Panc1 (cell line): ENCODE results near the gene TCHP. TPM values are rescaled to one million over a fixed set of nuclear protein-coding genes. Genes with fewer than 3 reads are reported as not detected.

Source experiments
- ATAC-seq: fragments of 200-7000 bp; cut with Tn5 transposase; 2 replicates; pipeline ENCODE4 v1.9.1; 2020; ENCODE audit warnings: mild to moderate bottlenecking, moderate library complexity
- BruUV-seq: library from RNA; stranded (reverse); fragments of 400-500 nt; replicated peaks from 2 replicates; lab custom pipeline; 2021; lab: Mats Ljungman, UMichigan
- CTCF ChIA-PET: fragments of 300-600 bp; sonication (Branson Sonifier 250); formaldehyde crosslinking; loops from one replicate; lab custom pipeline; 2022; ENCODE audit warnings: antibody characterized with exemption; lab: Charles Lee
- POLR2A ChIA-PET: fragments of 300-600 bp; sonication (Branson Sonifier 250); formaldehyde crosslinking; loops from one replicate; lab custom pipeline; 2022; ENCODE audit warnings: antibody characterized with exemption; lab: Charles Lee
- DNase-seq: peaks from one replicate; pipeline ENCODE4 v3.0.0-alpha.2; 2010; ENCODE audit warnings: low read depth, low spot score
- H3K27ac ChIP-seq: 2 replicates; pipeline ENCODE4 v1.5.1; 2011; ENCODE audit warnings: mild to moderate bottlenecking, low read length, inconsistent platforms
- H3K27me3 ChIP-seq: fragments of 200-500 bp; sonication (Bioruptor generic); 2 replicates; pipeline ENCODE4 v1.6.0; 2014; ENCODE audit warnings: low read length, inconsistent platforms; ENCODE audit not compliant: control insufficient read depth, insufficient read depth
- H3K36me3 ChIP-seq: fragments of 200-500 bp; sonication (Bioruptor generic); 2 replicates; pipeline ENCODE4 v1.5.1; 2014; ENCODE audit warnings: inconsistent platforms, mild to moderate bottlenecking, low read length, moderate library complexity; ENCODE audit not compliant: control insufficient read depth, insufficient read depth
- H3K4me1 ChIP-seq: 2 replicates; pipeline ENCODE4 v1.5.1; 2011; ENCODE audit warnings: inconsistent platforms, mild to moderate bottlenecking, low read length, moderate library complexity; ENCODE audit not compliant: control insufficient read depth, insufficient read depth
- H3K4me3 ChIP-seq, 2 experiments: 2 replicates each; pipeline ENCODE4 v1.5.1; 2011 to 2012; ENCODE audit warnings: low read depth in 2 of 2, low read length in 2 of 2, mild to moderate bottlenecking in 2 of 2, inconsistent platforms in 1 of 2, moderate library complexity in 1 of 2
- H3K9me3 ChIP-seq: fragments of 200-500 bp; sonication (Bioruptor generic); 2 replicates; pipeline ENCODE4 v1.5.1; 2014; ENCODE audit warnings: low read depth, mild to moderate bottlenecking, inconsistent platforms, low read length, moderate library complexity; ENCODE audit not compliant: control insufficient read depth, insufficient read depth
- POLR2AphosphoS5 ChIP-seq: IDR thresholded peaks from 2 replicates; pipeline ENCODE4 v1.6.1; 2012; ENCODE audit warnings: mild to moderate bottlenecking, low read depth, low read length, moderate library complexity
- SIN3A ChIP-seq: IDR thresholded peaks from 2 replicates; pipeline ENCODE4 v1.6.1; 2012; ENCODE audit warnings: low read depth, mild to moderate bottlenecking, low read length, moderate library complexity, borderline replicate concordance; ENCODE audit not compliant: insufficient read depth
- TCF7L2 ChIP-seq: IDR thresholded peaks from 2 replicates; pipeline ENCODE4 v1.6.1; 2011; ENCODE audit warnings: mild to moderate bottlenecking, low read depth, low read length, inconsistent platforms
- in situ Hi-C: cut with HindIII; loops from 2 replicates; pipeline ENCODE4 v1.10.0; 2016; ENCODE audit warnings: low sequenced_read_pairs, low pct_unique_long_range_greater_than_20kb
- intact Hi-C: fragments of 100-400 bp; cut with micrococcal nuclease; formaldehyde crosslinking; loops from one replicate; pipeline ENCODE4 v1.10.0; 2022; ENCODE audit not compliant: unreplicated experiment
- total RNA-seq: library from RNA; stranded (reverse); gene quantifications from one replicate; pipeline ENCODE4 v1.2.1, GENCODE V29; 2021; ENCODE audit not compliant: unreplicated experiment
- TF ChIP-seq, protein P1 (sequence below): fragments of 450-650 bp; IDR thresholded peaks from 2 replicates; pipeline ENCODE4 v1.5.1; 2017; ENCODE audit warnings: mild to moderate bottlenecking
- TF ChIP-seq, protein P2 (sequence below), 2 experiments: IDR thresholded peaks; 2 replicates each; pipeline ENCODE4 v1.6.1; 2011 to 2012; ENCODE audit warnings: low read depth in 2 of 2, control low read depth in 1 of 2, low read length in 1 of 2, mild to moderate bottlenecking in 1 of 2, moderate library complexity in 1 of 2; ENCODE audit not compliant: insufficient read depth in 1 of 2

The TCHP gene
- total RNA-seq, 1 experiment from 2014 or later = 25.0 TPM

DNA sequence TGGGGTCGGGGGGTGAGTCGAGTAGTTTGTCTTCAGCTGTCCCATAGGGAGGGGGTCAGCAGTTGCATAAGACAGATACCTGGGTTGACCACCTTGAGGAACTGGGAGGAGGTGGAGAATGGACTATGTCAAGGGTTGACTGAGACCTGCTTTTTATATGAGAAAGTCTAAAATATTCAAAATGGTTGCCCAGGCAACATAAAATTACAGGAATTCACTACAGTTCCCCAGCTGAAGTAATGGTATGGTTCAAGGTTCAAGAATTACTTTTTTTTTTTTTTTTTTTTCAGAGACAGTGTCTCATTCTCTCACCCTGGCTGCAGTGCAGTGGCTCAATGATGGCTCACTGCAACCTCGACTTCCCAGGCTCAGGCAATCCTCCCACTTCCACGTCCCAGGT, 5.1 kb upstream of the TCHP start:
- TF ChIP-seq, protein P1, sequence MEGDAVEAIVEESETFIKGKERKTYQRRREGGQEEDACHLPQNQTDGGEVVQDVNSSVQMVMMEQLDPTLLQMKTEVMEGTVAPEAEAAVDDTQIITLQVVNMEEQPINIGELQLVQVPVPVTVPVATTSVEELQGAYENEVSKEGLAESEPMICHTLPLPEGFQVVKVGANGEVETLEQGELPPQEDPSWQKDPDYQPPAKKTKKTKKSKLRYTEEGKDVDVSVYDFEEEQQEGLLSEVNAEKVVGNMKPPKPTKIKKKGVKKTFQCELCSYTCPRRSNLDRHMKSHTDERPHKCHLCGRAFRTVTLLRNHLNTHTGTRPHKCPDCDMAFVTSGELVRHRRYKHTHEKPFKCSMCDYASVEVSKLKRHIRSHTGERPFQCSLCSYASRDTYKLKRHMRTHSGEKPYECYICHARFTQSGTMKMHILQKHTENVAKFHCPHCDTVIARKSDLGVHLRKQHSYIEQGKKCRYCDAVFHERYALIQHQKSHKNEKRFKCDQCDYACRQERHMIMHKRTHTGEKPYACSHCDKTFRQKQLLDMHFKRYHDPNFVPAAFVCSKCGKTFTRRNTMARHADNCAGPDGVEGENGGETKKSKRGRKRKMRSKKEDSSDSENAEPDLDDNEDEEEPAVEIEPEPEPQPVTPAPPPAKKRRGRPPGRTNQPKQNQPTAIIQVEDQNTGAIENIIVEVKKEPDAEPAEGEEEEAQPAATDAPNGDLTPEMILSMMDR = no peak
- TF ChIP-seq POLR2AphosphoS5 (no peak), TCF7L2 (no peak), SIN3A (no peak)
- TF ChIP-seq, protein P2, sequence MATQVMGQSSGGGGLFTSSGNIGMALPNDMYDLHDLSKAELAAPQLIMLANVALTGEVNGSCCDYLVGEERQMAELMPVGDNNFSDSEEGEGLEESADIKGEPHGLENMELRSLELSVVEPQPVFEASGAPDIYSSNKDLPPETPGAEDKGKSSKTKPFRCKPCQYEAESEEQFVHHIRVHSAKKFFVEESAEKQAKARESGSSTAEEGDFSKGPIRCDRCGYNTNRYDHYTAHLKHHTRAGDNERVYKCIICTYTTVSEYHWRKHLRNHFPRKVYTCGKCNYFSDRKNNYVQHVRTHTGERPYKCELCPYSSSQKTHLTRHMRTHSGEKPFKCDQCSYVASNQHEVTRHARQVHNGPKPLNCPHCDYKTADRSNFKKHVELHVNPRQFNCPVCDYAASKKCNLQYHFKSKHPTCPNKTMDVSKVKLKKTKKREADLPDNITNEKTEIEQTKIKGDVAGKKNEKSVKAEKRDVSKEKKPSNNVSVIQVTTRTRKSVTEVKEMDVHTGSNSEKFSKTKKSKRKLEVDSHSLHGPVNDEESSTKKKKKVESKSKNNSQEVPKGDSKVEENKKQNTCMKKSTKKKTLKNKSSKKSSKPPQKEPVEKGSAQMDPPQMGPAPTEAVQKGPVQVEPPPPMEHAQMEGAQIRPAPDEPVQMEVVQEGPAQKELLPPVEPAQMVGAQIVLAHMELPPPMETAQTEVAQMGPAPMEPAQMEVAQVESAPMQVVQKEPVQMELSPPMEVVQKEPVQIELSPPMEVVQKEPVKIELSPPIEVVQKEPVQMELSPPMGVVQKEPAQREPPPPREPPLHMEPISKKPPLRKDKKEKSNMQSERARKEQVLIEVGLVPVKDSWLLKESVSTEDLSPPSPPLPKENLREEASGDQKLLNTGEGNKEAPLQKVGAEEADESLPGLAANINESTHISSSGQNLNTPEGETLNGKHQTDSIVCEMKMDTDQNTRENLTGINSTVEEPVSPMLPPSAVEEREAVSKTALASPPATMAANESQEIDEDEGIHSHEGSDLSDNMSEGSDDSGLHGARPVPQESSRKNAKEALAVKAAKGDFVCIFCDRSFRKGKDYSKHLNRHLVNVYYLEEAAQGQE (IDR thresholded peaks at IDR 0.05; ENCODE audit: insufficient read depth in 1 of 2, low read depth in 2 of 2, low read length in 1 of 2) = no peak
- ChIA-PET CTCF (no interaction called here), POLR2A (no interaction called here)
- no peak for DNase-seq
- Histone ChIP-seq H3K27me3 (no peaks in the 10 kb centered on the region), H3K4me1 (peaks cover 9% of the 10 kb centered on the region; the same call in 1 of the 2 replicates), H3K36me3 (no peaks in the 10 kb centered on the region), H3K9me3 (no peaks in the 10 kb centered on the region), H3K27ac (no peak overlapping the region), H3K4me3 (no peak overlapping the region)
- no peak for ATAC-seq
- in situ Hi-C loops = no loop called here
- BruUV-seq = no TSS peak
- intact Hi-C loops = no loop called here

DNA sequence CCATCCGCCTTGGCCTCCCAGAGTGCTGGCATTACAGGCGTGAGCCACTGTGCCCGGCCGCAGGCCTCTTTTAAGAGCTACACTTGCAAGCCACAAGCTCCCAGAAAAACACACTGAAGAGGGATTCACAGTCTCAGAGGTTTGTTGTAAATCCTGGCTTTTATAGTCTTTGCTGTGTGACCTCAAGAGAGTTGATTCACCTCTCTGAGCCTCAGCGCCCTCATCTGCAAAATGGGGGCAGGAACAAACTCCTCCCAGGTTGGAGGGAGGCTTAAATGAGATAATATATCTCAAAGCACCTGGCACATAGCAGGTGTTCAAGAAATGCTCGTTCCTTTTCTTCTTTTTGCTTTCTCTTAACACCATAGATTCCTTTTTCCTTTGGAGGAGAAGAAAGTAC, 3.9 kb upstream of the TCHP start:
- POLR2A ChIA-PET = no interaction called here
- no peaks in the 10 kb centered on the region for H3K27me3 ChIP-seq
- intact Hi-C loops = no loop called here
- peaks cover 12% of the 10 kb centered on the region; the same call in 1 of the 2 replicates for H3K4me1 ChIP-seq
- no peak overlapping the region for H3K4me3 ChIP-seq
- no peaks in the 10 kb centered on the region for H3K9me3 ChIP-seq
- TF ChIP-seq, protein P2 (IDR thresholded peaks at IDR 0.05; ENCODE audit: insufficient read depth in 1 of 2, low read depth in 2 of 2, low read length in 1 of 2) = no peak
- TF ChIP-seq, protein P1 = no peak
- no peak for TF ChIP-seq SIN3A
- TF ChIP-seq TCF7L2 = no peak
- no peak for TF ChIP-seq POLR2AphosphoS5
- in situ Hi-C loops = no loop called here
- CTCF ChIA-PET = no interaction called here
- H3K36me3 ChIP-seq = no peaks in the 10 kb centered on the region
- ATAC-seq (no peak), DNase-seq (no peak)
- BruUV-seq = no TSS peak
- H3K27ac ChIP-seq = no peak overlapping the region
